Cardiac fibroblast (primary cell): ENCODE data around the gene CLDN14.

Experiments
- DNase-seq, 2 donors: peaks; one replicate each; pipeline versions ENCODE4 v3.0.0 to v3.0.0-alpha.2; 2010; ENCODE audit warnings: low read depth in 2 of 2
- H3K4me3 ChIP-seq, 2 donors: replicated peaks in 1 of 2; 1 replicate in 1 of 2; 2 replicates in 1 of 2; pipeline ENCODE4 v1.5.1; 2011; ENCODE audit warnings: low read depth in 2 of 2, low read length in 2 of 2, mild to moderate bottlenecking in 2 of 2, moderate library complexity in 1 of 2
- CTCF ChIP-seq: IDR thresholded peaks from one replicate; pipeline ENCODE4 v1.5.1; 2011; ENCODE audit warnings: low read depth, mild to moderate bottlenecking, low read length, inconsistent platforms

CLDN14 gene

GRCh38 chr21:36463991-36464390 lies 15.9 kb downstream of the CLDN14 start:
- H3K4me3 ChIP-seq = no peak overlapping the region
- no peak for TF ChIP-seq CTCF
- DNase-seq = no peak

GRCh38 chr21:36463204-36463603 lies 16.7 kb downstream of the CLDN14 start:
- no peak for DNase-seq
- TF ChIP-seq CTCF = no peak
- H3K4me3 ChIP-seq = no peak overlapping the region

DNA sequence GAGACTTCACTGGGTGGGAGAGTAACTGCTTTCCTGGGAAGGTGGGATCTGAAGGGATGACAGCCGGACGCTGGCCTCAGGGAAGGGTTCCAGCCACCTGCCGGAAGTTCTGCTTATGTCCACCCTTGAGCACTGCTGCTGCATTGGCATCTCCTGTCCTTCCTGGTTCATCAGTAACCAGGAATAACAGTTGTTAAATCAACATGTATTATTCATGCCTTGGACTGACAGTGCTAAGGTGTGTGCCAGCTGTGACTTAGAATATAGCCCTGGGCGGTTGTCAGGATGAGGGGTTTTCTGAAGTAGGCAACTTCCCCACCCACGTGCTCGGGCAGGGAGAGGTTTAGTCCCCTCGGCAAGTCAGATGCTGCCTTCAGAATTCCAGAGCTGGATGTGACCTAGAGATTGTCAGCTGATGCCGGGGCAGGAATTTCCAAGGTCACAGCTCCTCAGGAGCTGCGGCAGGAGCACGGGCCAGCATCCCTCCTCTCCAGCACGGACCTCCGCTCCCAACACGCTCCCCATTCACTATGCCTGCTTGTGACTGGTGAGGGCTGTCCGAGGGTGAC lies 17.9 kb downstream of the CLDN14 start:
- DNase-seq = no peak
- no peak overlapping the region for H3K4me3 ChIP-seq
- no peak for TF ChIP-seq CTCF

DNA sequence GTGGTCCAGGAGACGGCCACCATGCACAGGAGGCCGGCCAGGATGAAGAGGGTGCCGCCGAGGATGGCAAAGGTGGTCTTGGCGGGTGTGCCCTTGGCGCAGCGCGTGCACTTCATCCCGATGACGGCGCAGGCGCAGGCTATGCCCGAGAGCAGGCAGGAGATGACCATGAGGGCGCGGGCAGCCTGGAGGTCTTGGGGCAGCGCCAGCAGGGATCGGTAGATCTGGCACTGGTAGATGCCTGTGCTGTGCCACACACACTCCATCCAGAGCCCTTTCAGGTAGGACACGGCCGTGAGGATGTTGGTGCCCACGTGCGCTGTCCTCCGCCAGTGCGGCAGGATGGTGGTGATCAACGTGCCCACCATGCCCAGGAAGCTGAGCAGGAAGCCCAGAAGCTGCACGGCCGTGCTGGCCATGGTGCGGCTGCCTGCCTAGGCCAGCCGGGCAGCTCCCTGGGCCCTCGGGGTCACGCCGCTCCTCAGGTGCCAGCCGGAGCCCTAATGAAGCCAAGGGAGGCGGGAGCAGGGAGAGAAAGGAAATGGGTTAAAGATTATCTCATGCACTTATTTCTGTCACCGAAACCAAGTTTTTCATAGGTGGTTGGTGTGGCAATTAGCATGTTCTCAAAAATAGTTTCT lies 18.5 kb downstream of the CLDN14 start:
- no peak for TF ChIP-seq CTCF
- DNase-seq = no peak
- H3K4me3 ChIP-seq = no peak overlapping the region

- TF ChIP-seq CTCF = no peak
- DNase-seq = no peak
- no peak overlapping the region for H3K4me3 ChIP-seq
Observed at GRCh38 chr21:36460866-36461265, 19.1 kb downstream of the CLDN14 start.

DNA sequence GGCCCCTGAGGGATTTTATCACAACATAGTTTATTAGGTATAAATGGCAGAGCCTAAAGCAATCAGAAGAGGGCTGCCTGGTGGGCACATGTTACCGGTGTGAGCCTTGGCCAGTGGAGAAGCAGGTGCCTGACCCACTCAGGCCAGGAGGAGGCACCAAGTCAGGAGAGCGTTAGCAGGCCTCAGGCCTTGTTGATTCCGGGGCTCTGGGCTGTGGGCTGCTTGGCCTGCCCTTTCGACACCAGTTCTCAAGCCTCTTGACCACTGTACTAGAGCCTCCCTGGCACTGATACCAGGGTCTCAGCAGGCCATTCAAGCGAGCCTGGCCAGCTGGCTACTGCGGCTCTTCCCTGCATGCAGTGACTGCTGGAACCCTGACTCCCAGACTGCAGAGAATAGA lies 20.8 kb downstream of the CLDN14 start:
- no peak for TF ChIP-seq CTCF
- DNase-seq = no peak
- H3K4me3 ChIP-seq = no peak overlapping the region
